ENCODE results near the gene DUSP1. TPM values are rescaled to one million over a fixed set of nuclear protein-coding genes. Genes with fewer than 3 reads are reported as not detected.

Gene DUSP1
- total RNA-seq, 2 experiments from 2014 or later = 5.3 to 7.0 TPM

DNA sequence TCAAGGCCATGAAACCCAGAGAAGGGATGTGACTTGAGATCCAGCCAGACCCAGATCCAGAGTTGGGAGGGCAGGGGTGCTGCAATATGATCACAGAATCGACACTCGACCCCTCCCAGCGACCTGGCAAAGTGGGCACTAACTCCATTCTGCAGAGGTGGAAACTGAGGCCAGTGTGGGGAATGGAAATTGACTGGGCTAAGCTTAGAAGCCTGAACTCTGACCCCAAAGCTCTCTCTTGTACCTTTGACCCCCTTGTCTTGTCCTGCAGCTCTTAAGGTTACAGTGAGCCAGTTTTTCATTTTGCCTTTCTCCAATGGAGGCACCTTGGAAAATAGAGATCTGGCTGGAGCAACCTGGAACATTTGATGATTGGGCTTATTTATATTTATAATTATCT is 48.6 kb upstream of the DUSP1 start:
- no peak overlapping the region for H3K27ac ChIP-seq (ENCODE audit: low read depth, low read length, poor library complexity, severe bottlenecking)
- no peak overlapping the region for H3K4me2 ChIP-seq (ENCODE audit: low read length)
- no peaks in the 10 kb centered on the region for H4K20me1 ChIP-seq (ENCODE audit: insufficient read depth, low read length)
- no peaks in the 10 kb centered on the region for H3K79me2 ChIP-seq (ENCODE audit: insufficient read depth, low read depth, low read length)
- ChIA-PET POLR2A (no interaction called here), CTCF (ENCODE audit: unreplicated experiment) (no interaction called here)
- TF ChIP-seq, protein P1, sequence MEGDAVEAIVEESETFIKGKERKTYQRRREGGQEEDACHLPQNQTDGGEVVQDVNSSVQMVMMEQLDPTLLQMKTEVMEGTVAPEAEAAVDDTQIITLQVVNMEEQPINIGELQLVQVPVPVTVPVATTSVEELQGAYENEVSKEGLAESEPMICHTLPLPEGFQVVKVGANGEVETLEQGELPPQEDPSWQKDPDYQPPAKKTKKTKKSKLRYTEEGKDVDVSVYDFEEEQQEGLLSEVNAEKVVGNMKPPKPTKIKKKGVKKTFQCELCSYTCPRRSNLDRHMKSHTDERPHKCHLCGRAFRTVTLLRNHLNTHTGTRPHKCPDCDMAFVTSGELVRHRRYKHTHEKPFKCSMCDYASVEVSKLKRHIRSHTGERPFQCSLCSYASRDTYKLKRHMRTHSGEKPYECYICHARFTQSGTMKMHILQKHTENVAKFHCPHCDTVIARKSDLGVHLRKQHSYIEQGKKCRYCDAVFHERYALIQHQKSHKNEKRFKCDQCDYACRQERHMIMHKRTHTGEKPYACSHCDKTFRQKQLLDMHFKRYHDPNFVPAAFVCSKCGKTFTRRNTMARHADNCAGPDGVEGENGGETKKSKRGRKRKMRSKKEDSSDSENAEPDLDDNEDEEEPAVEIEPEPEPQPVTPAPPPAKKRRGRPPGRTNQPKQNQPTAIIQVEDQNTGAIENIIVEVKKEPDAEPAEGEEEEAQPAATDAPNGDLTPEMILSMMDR (conservative IDR thresholded peaks at IDR 0.05; ENCODE audit: low read length) = no peak
- no peak for TF ChIP-seq EZH2phosphoT487 (IDR thresholded peaks at IDR 0.05; ENCODE audit: borderline replicate concordance, low read depth, low read length)
- no peaks in the 10 kb centered on the region for H3K9me3 ChIP-seq (ENCODE audit: low read length)
- H2AFZ ChIP-seq (ENCODE audit: low read length) = no peak overlapping the region
- H3K4me3 ChIP-seq (ENCODE audit: low read depth, low read length, poor library complexity, severe bottlenecking) = no peak overlapping the region
- no peak for DNase-seq (ENCODE audit: low spot score)
- no peaks in the 10 kb centered on the region for H3K9me2 ChIP-seq (ENCODE audit: insufficient read depth, low read length)
- BruUV-seq (replicated peaks) = no TSS peak
- intact Hi-C loops (cut with micrococcal nuclease; ENCODE audit: unreplicated experiment) = no loop called here
- no peaks in the 10 kb centered on the region for H3K4me1 ChIP-seq (ENCODE audit: insufficient read depth, low read length, poor library complexity, severe bottlenecking)
- no peaks in the 10 kb centered on the region for H3K36me3 ChIP-seq (ENCODE audit: insufficient read depth, low read length)

DNA sequence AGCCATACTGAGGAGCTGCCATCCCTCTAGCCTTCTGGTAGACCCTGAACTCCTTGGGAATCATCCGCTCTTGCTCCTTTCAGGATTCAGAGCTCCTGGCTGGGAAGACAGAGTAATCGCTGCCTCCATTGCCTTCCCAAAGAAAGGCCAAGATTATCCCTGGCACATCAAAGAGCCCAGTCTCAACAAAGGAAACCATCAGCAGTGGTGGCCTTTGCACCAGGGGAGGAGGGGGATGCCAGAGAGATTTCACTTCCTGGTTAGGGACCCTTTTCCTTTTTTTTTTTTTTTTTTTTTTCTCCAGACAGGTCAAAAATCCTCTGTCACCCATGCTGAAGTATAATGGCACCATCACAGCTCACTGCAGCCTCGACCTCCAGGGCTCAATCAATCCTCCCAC is 47.1 kb upstream of the DUSP1 start:
- Histone ChIP-seq H3K4me3 (ENCODE audit: low read depth, low read length, poor library complexity, severe bottlenecking) (no peak overlapping the region), H3K4me2 (ENCODE audit: low read length) (no peak overlapping the region), H3K36me3 (ENCODE audit: insufficient read depth, low read length) (no peaks in the 10 kb centered on the region), H2AFZ (ENCODE audit: low read length) (no peak overlapping the region), H3K4me1 (ENCODE audit: insufficient read depth, low read length, poor library complexity, severe bottlenecking) (no peaks in the 10 kb centered on the region), H3K9me2 (ENCODE audit: insufficient read depth, low read length) (no peaks in the 10 kb centered on the region), H3K9me3 (ENCODE audit: low read length) (no peaks in the 10 kb centered on the region), H4K20me1 (ENCODE audit: insufficient read depth, low read length) (no peaks in the 10 kb centered on the region), H3K79me2 (ENCODE audit: insufficient read depth, low read depth, low read length) (no peaks in the 10 kb centered on the region), H3K27ac (ENCODE audit: low read depth, low read length, poor library complexity, severe bottlenecking) (no peak overlapping the region)
- CTCF ChIA-PET (ENCODE audit: unreplicated experiment) = no interaction called here
- intact Hi-C loops (cut with micrococcal nuclease; ENCODE audit: unreplicated experiment) = no loop called here
- no peak for TF ChIP-seq EZH2phosphoT487 (IDR thresholded peaks at IDR 0.05; ENCODE audit: borderline replicate concordance, low read depth, low read length)
- POLR2A ChIA-PET = interaction anchor here (0.5 to 0.7 kb wide), 2 partner anchors 46 to 747 kb away, joined by 3 read pairs; no protein-coding TSS in a partner anchor
- DNase-seq (ENCODE audit: low spot score) = no peak
- BruUV-seq (replicated peaks) = no TSS peak

DNA sequence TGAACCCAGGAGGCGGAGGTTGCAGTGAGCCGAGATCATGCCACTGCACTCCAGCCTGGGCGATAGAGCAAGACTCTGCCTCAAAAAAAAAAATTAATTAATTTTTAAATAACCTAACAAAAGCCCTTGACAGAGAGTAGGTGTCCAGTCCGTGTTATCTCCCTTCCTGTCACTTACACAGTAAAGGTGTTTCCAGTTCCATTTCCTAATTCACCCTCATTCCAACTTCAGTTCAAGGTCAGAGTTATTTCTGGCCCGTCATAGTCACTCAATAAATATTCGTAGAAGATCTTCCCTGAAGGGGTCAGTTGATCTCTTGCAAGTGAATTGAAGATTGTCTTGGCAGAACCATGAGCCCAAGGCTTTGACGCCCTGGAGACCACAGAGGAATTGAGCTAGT is 46.7 kb upstream of the DUSP1 start:
- ChIA-PET POLR2A (interaction anchor here (0.7 kb wide), 1 partner anchor 45 kb away, joined by 3 read pairs; no protein-coding TSS in a partner anchor), CTCF (ENCODE audit: unreplicated experiment) (no interaction called here)
- Histone ChIP-seq H3K79me2 (ENCODE audit: insufficient read depth, low read depth, low read length) (no peaks in the 10 kb centered on the region), H3K4me1 (ENCODE audit: insufficient read depth, low read length, poor library complexity, severe bottlenecking) (no peaks in the 10 kb centered on the region), H3K9me3 (ENCODE audit: low read length) (no peaks in the 10 kb centered on the region), H3K9me2 (ENCODE audit: insufficient read depth, low read length) (no peaks in the 10 kb centered on the region), H3K27ac (ENCODE audit: low read depth, low read length, poor library complexity, severe bottlenecking) (no peak overlapping the region), H2AFZ (ENCODE audit: low read length) (no peak overlapping the region), H3K36me3 (ENCODE audit: insufficient read depth, low read length) (no peaks in the 10 kb centered on the region), H3K4me2 (ENCODE audit: low read length) (no peak overlapping the region), H4K20me1 (ENCODE audit: insufficient read depth, low read length) (no peaks in the 10 kb centered on the region), H3K4me3 (ENCODE audit: low read depth, low read length, poor library complexity, severe bottlenecking) (no peak overlapping the region)
- intact Hi-C loops (cut with micrococcal nuclease; ENCODE audit: unreplicated experiment) = no loop called here
- DNase-seq (ENCODE audit: low spot score) = no peak
- BruUV-seq (replicated peaks) = no TSS peak
- no peak for TF ChIP-seq EZH2phosphoT487 (IDR thresholded peaks at IDR 0.05; ENCODE audit: borderline replicate concordance, low read depth, low read length)
- TF ChIP-seq, protein P1 (conservative IDR thresholded peaks at IDR 0.05; ENCODE audit: low read length) = no peak
